ENCODE data around the gene MYL6. TPM values are rescaled to one million over a fixed set of nuclear protein-coding genes. Genes with fewer than 3 reads are reported as not detected.

The MYL6 gene
- total and polyA plus RNA-seq, 9 of the 15 experiments (the other 6 are each of a cell fraction or from before 2014, with no cell fraction given): 557 to 1,664 (median 958) TPM

GRCh38 chr12:56117778-56118687, 40.1 kb upstream of the MYL6 start, which contains the start of gene ZC3H10 (continued):
- TF ChIP-seq ZNF639 (CRISPR knock-in tag; conservative IDR thresholded peaks at IDR 0.05 in 1 of 2, IDR thresholded peaks at IDR 0.05 in 1 of 2) (peak in 1 of 2 experiments; percentile 98; a peak in 2 of 4 replicates), EP300 (IDR thresholded peaks at IDR 0.05; ENCODE audit: low read length) (peak; percentile 69), HNRNPLL (IDR thresholded peaks at IDR 0.05; ENCODE audit: low read depth, low read length, poor library complexity, severe bottlenecking) (peak; percentile 93), TCFL5 (CRISPR knock-in tag; conservative IDR thresholded peaks at IDR 0.05) (no peak), SMAD1 (IDR thresholded peaks at IDR 0.05; ENCODE audit: low read depth, low read length, partially characterized antibody) (peak; percentile 64), JUNB (CRISPR knock-in tag; conservative IDR thresholded peaks at IDR 0.05) (no peak), ZNF253 (CRISPR knock-in tag; conservative IDR thresholded peaks at IDR 0.05) (peak; percentile 88), FOS (IDR thresholded peaks at IDR 0.05; ENCODE audit: extremely low read depth, insufficient read length) (no peak), L3MBTL2 (IDR thresholded peaks at IDR 0.05) (peak; percentile 81), HNRNPUL1 (IDR thresholded peaks at IDR 0.05; ENCODE audit: low read length) (peak; percentile 93), HNRNPK (IDR thresholded peaks at IDR 0.05; ENCODE audit: low read depth, low read length, poor library complexity, severe bottlenecking) (no peak), SIN3A (IDR thresholded peaks at IDR 0.05; ENCODE audit: borderline replicate concordance in 2 of 2, control insufficient read depth in 1 of 2, low read depth in 2 of 2, low read length in 2 of 2) (peak; percentile 82 to 95; a peak in 3 of 4 replicates), SMAD4 (CRISPR knock-in tag; conservative IDR thresholded peaks at IDR 0.05) (peak; percentile 78; the same call in 1 of the 2 replicates), ZNF740 (CRISPR knock-in tag; IDR thresholded peaks at IDR 0.05) (0 out of 2 replicates have a peak, but pooled peaks have one; percentile 53), ZNF740 (tag; IDR thresholded peaks at IDR 0.05) (no peak), KDM5B (IDR thresholded peaks at IDR 0.05; ENCODE audit: insufficient replicate concordance, low read depth, low read length) (peak; percentile 99)
- TF ChIP-seq, protein P1, sequence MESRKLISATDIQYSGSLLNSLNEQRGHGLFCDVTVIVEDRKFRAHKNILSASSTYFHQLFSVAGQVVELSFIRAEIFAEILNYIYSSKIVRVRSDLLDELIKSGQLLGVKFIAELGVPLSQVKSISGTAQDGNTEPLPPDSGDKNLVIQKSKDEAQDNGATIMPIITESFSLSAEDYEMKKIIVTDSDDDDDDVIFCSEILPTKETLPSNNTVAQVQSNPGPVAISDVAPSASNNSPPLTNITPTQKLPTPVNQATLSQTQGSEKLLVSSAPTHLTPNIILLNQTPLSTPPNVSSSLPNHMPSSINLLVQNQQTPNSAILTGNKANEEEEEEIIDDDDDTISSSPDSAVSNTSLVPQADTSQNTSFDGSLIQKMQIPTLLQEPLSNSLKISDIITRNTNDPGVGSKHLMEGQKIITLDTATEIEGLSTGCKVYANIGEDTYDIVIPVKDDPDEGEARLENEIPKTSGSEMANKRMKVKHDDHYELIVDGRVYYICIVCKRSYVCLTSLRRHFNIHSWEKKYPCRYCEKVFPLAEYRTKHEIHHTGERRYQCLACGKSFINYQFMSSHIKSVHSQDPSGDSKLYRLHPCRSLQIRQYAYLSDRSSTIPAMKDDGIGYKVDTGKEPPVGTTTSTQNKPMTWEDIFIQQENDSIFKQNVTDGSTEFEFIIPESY (CRISPR knock-in tag; IDR thresholded peaks at IDR 0.05): peak; percentile 59; the same call in 1 of the 2 replicates
- TF ChIP-seq, protein P2, sequence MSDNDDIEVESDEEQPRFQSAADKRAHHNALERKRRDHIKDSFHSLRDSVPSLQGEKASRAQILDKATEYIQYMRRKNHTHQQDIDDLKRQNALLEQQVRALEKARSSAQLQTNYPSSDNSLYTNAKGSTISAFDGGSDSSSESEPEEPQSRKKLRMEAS (CRISPR knock-in tag; IDR thresholded peaks at IDR 0.05): peak; percentile 93
- TF ChIP-seq, protein P3, sequence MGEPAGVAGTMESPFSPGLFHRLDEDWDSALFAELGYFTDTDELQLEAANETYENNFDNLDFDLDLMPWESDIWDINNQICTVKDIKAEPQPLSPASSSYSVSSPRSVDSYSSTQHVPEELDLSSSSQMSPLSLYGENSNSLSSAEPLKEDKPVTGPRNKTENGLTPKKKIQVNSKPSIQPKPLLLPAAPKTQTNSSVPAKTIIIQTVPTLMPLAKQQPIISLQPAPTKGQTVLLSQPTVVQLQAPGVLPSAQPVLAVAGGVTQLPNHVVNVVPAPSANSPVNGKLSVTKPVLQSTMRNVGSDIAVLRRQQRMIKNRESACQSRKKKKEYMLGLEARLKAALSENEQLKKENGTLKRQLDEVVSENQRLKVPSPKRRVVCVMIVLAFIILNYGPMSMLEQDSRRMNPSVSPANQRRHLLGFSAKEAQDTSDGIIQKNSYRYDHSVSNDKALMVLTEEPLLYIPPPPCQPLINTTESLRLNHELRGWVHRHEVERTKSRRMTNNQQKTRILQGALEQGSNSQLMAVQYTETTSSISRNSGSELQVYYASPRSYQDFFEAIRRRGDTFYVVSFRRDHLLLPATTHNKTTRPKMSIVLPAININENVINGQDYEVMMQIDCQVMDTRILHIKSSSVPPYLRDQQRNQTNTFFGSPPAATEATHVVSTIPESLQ (CRISPR knock-in tag; IDR thresholded peaks at IDR 0.05): no peak

Measured in K562 (cell line).